ENCODE data around the gene BICDL2.

Gene BICDL2

GRCh38 chr16:2980227-2981176, 56.2 kb downstream of the BICDL2 start, which contains the start of gene PKMYT1:
Gene PKMYT1, minus strand, starts transcription at chr16:2980446. Its CDS starts 789 bp downstream, at chr16:2979657.
- DNase-seq, result peak; percentile 95

- no peak for DNase-seq
These were observed 57.0 kb downstream of the BICDL2 start for GRCh38 chr16:2979669-2980226.
